Activated CD8-positive, alpha-beta memory T cell treated with anti-CD3 and anti-CD28 coated beads, Interleukin-2, amount 50 U/mL, for 4 hours (primary cell): ENCODE measurements around the gene HOXD9.

Source experiments
- DNase-seq: peaks from one replicate; pipeline ENCODE4 v3.0.0-alpha.2; 2020

The HOXD9 gene

DNA sequence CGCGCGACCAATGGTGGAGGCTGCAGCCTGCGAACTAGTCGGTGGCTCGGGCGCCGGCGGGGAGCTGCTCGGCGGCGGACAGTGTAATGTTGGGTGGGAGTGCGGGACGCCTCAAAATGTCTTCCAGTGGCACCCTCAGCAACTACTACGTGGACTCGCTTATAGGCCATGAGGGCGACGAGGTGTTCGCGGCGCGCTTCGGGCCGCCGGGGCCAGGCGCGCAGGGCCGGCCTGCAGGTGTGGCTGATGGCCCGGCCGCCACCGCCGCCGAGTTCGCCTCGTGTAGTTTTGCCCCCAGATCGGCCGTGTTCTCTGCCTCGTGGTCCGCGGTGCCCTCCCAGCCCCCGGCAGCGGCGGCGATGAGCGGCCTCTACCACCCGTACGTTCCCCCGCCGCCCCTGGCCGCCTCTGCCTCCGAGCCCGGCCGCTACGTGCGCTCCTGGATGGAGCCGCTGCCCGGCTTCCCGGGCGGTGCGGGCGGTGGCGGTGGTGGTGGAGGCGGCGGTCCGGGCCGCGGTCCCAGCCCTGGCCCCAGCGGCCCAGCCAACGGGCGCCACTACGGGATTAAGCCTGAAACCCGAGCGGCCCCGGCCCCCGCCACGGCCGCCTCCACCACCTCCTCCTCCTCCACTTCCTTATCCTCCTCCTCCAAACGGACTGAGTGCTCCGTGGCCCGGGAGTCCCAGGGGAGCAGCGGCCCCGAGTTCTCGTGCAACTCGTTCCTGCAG is at the start of gene HOXD9:
Gene HOXD9 (plus strand): TSS at position 37 of the 728 bp plus-strand sequence. CDS start 50 bp downstream, at position 87.
- no peak for DNase-seq

DNA sequence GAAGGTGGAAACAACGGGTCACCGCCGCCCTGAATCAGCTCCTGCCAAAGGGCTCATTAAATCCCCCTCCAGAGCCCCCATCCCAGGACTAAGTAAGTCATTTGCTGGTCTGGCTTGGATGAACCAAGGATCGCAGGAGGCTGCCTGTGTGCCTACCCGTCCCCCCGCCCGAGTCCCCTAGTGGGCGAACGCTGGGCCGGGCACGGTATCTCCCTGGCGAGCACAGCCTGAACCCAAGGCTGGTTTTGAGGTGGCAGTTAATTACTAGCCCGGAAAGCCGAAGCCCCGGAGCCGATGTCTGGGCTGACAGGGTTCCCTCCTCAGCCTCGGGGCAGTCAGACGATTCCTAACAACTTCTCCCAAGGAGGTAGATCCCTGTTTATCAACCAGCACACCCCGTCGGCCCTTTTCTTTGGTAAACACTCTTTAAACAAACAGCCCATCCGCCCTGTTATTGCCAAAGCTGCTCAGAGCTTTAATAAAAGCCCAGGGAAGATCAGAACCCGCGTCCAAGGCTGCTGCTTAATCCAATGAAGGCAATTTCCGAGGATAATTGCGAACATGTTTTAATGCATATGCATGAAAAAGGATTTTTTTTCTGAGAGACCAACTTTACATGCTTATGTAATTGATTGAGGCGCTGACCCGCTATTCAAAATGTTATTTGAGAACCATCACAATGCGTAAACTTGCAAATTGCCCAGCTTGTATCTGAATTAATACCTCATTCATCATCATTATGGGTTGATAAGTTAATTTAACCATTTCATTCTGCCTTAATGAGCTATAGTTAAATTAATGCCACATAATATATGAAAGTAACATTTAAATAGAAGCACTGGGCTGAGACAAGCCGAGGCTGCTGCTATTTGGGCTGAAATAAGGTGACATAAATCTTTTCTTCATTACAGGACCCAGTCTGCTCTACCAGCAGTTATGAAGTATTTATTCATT is 49.3 kb upstream of the HOXD9 start:
- no peak for DNase-seq

DNA sequence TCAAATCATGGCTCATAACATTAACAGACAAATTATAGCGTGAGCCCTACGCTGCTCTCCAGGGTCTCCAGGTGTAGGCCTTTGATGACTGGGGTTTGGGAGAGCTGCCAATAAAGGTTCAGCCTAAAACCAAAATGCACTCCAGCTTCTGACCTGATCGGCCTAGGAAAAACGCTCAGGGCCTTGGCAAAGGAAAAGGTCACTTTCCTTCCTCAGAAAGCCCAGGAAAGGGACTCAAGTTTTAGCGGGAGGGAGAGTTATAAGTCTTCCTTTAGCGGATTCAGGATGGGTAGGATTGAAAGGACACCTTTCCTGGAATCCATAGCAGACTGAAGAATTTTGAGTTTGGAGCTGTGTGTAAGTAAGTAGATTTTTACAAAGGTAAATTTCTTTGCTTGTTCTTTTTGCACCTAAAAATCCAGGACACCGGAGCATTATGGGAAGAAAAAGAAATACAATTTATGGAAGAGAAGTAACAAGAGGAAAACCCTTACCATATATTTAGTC is 47.5 kb upstream of the HOXD9 start:
- no peak for DNase-seq

DNA sequence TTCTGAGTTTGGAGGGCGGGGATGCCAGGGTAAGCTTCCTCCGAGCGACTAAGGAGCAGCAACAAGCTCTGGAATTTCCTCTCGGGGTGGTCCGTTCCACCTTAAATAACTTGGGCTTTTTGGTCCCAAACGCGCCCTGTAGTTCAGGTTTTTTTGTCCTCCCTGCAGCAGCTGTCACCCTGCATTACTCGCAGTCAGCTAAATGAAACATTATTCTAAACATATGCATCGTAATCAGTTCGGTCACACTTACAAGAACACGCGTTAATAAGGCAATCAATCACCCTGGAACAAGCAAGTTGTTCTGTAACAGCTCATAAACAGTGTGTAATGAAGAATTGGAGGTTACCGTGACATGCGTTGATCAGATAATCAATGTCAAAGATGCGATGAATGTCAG is 47.0 kb upstream of the HOXD9 start:
- DNase-seq, result no peak

DNA sequence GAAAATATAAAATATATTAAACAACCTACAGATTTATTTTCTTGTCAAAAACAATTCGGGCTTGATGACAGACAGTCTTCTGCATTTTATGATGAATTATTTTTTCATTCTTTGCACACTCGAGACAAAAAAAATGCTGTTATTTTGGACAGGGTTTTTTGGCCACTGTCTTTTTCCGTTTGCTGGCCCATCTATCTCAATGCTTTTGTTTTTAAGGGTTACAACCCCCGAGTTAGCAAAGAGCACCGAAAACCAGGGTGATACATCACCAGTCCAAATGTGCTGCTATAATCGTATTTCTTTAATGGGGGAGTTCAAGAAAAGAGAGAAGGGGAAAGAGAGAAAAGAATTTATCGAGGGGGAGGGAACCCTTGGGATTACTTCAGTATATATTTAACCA is 46.5 kb upstream of the HOXD9 start:
- DNase-seq, result no peak

DNA sequence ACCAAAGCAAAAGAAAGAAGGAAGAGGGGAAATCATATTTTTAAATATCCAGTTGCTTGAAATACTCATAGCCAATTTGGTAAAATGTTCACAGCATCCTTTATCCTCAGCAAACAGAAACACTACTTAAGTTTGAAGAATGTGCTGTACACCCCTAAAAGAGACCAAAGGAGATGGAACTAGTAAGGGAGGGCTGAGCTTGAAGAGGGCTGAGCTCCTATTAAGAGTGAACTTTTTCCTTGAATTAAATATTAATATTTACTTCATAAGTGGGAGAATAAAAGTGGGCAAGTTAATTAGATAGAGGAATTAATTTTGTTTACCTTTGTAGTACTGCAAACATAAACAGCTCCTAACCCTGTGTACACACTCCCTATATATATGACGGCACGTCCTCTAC is 45.7 kb upstream of the HOXD9 start:
- no peak for DNase-seq

DNA sequence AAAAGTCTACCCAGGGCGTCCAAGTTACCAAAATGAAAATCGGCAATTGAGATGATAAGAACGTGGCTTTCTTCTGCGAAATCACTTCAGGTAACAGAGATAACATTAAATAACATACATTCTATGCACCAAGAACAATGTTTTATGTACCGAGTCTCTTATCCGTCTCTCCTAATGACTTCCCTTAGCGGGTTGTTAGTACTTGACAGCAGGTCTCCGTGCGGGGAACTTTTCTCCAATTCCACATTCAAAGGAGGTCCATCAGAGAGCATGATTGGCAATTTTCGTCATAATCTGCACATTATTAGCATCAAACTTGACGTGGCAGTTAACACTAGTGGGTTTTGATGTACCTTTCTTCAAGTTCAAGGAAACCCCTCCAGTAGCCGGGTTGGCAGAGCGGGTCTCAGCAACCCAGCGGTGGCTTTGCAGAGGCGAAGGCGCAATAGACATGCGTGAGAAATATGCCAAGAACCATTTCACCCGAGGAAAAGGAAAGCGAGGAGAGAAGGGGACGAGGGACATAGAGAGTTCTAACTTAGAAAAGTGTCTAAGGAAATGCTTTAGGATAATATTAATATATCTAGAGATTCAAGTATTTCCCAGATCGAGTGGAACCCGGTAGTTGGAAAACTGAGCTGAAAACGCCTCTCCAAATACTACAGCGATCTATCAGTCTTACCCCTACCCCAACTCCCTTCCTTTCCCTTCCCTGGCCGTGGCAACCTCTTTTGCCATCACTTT is 43.8 kb upstream of the HOXD9 start:
- DNase-seq, result no peak

DNA sequence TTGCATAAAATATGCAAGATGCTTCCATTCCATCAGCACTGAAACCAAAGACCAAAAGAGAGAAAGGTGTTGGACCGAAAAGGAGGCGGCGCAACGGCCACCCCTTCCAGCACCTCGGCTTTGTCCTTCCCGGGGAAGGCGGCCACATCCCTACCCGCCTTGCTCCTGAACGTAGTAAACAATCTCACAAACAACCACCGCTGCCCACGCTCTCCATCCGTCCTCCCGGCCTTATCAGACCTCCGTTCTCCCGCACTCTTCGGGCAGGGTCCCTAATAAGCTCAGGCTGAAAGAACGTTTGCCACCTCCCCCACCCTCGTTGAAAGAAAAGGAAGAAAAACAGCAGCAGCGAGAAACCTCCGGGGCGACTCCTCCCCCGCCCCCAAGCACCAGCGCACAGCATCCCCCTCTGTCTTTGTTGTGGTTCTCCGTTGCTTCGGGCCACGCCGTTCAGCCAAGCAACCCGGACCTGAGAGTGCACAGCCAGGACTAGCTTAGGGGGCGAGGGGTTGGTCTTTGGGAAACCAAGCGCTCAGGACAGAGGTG is 43.2 kb upstream of the HOXD9 start:
- no peak for DNase-seq

DNA sequence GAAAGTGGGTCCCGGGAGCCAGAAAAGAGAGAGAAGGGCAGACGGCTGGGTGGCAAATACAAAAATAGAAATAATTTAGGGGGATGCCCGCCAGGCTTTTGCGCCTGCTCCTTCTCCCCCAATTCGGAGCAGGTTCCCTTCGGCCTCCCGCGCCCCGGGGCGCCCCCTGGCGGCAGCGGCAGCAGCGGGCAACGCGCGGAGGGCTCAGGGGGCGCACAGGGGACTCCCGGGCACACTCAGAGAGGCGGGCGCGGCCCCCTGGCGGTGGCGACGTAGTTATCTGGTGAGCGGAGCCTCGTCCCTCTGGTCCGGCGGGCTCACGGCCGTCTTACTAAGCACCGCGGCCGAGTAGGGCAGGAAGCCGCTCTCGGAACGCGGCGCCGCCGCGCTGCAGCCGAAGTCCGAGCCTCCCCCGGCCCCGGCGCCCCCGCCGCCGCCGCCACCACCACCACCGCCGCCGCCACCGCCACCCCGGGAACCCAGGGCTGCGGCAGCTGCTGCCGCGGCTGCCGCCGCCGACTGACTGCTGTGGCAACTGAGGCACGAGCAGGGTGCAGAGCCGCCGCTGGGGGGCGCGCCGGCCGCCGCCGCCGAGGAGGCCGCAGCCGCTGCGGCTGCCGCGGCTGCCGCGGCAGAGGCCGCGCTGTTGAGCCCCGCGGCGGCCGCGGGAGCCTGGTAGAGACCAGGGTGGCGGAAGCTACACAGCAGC is 42.5 kb upstream of the HOXD9 start:
- no peak for DNase-seq

DNA sequence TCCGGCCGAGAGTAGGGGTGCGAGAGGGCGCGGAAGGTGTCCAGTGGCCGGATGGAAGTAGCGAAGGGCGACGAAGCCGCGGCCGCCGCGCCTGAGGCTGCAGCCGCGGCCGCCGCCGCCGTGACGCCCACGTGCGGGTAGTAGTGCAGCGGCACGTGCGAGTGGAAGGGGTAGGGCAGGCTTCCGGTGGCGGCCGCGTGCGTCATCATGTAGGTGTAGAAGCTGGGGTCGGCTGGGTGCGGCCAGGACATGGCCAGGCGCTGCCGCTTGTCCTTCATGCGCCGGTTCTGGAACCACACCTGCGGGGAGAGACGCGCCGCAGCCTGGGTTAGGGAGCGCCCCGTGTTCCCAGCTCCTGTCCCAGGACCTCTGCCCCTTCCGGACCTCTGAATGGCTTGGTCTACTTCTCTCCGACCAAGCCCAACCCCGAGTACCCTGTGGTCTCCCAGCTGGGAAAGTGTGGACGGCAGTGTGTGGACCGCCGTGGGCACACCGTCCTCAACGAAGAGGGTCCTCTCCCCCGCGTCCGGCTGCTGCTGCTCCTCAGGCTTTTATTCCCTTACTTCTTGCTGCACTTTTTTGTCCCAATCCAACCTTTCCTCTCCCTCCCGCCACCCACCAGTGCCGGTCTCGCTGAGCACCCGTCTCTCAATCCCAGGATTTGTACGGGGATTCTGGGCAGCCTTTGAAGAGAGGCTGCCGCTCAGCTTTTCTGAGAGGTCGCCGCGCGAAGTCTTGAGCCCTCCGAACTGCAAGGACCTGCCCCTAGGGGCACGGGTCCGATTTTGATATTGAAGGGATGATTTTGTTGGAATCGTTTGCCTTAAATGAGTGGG is 41.8 kb upstream of the HOXD9 start:
- no peak for DNase-seq

DNA sequence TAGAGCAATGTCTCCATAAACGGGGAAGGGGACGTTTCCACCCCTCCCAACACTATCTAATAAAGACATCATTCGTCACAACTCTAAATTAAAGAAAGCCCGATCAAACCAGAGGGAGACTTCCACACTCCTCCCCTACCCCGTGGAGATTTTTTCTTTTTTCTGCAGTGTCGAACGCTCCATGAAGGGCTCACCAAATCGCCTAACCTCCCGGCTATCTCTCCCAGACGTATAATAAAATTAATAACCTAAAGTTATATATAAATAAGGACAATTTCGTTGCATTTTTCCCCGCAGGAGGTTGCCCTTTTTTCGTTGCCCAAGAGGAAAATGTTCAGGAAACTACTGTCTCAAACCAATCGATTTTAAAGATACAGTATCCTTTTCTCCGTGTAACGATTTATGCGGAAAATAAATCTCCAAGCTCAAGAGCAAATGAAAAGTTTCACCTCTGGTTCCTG is 41.1 kb upstream of the HOXD9 start:
- DNase-seq, result no peak

DNA sequence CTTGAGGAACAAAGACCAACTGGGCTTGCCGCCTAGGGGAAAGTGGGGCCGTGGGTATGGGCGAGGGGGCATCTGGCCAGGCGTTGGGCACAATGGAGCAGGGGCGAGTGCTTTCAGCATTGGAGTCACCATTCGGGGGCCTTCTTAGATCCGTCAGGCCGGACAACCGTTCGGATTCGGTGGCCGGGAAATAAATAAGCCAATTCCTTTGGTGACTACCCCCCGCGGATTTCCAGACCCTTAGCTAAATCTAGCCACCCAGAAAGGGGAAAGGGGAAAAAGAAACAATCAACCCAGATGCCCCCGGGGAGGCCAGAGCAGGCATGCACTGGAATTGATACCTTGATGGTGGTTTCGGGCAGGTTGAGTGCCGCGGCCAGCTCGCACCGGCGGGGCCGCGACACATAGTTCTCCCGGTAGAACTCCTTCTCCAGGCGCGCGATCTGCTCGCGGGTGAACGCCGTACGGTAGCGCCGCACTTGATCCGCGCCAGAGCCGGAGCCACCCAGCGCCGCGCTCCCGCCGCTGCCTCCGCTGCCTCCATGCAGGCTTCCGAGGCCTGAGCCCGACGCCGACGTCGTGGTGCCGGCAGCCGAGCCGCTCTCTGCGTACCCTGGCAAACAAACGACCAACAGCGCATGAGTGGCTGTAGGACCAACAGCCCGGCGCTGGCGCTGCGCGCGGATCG is 40.5 kb upstream of the HOXD9 start:
- DNase-seq, result no peak

DNA sequence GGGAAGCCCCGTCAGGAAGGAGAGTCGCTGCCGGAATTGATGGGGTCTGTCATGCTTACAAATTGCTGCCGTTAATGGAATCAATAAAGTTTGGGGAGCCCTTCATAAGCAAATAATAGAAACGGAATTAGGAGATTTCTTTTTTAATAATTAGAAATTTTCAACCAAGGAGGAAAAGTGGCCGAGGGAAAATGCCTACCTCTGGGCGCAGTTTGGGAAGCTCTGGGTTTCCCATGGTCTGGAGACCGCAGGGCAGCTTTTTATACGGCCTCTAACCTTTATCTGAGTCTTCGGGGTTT is 40.0 kb upstream of the HOXD9 start:
- DNase-seq, result no peak

DNA sequence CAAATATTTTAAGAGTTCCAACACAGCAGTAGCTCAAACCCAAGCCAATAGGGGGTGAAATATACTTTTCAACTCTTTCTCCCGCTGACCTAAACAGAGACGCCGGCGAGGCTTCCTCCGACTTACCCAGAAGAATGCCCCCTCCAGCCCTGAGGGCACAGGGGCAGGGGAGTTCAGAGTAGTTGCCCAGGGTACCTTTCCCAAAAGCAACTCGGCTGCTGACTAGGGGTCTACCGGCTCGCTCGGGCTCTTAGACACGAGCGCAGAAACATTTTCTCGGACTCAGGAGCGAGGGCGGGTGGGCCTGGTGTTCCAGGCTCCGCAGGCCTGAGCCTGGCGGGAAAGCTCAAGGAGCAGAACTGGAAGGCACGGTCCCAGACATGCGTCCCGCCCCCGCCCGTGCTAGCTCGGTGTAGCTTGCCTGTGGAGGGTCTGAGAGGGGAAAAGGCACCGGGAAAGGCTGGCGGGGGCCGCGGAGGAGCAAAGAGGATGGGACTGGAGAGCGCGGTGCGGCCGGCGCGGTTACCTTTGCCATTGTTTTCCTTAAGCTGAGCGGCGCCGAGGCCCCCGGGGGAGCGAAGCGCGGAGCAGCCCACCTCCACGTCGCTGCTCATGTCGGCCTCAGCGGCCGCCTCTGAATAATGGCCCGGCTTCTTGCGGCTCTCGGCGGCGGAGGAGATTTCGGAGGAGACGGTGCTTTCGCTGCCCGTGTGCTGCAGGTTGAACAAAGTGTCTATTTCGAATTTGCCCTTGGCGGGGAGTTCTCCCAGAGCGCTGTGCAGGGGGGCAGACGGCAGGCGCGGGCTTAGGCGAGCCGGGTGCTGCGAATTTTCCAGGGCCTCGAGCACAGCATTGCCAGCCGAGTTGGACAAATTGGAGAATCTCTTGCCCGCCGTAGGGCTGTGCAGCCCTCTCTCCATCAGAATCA is 39.4 kb upstream of the HOXD9 start:
- no peak for DNase-seq

DNA sequence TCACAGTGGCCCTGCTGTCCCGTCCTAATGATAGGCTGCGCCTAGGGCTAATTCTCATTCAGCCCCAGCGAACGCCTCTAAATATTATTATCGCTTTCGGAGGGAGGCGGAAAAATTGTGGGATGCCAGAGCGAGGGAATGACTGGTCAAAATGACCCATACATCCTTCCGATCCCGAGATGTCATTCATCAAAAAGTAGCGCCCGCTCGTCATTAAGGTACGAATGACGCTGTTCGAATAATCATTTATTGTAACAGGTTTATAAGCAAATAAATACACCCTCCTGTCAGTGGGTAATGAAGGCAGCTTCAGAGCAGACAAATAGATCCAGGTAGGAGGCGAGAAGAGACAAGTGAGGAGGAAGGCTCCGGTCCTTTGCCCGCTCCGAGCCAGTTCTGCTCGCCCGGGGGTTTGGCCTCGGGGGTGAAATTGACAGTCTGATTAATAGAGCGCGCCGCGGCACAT is 38.7 kb upstream of the HOXD9 start, which contains the start of gene EVX2:
Gene EVX2 (minus strand): TSS at position 167 of the 466 bp plus-strand sequence. CDS start 186 bp downstream, outside the sequence.
- DNase-seq, result no peak

DNA sequence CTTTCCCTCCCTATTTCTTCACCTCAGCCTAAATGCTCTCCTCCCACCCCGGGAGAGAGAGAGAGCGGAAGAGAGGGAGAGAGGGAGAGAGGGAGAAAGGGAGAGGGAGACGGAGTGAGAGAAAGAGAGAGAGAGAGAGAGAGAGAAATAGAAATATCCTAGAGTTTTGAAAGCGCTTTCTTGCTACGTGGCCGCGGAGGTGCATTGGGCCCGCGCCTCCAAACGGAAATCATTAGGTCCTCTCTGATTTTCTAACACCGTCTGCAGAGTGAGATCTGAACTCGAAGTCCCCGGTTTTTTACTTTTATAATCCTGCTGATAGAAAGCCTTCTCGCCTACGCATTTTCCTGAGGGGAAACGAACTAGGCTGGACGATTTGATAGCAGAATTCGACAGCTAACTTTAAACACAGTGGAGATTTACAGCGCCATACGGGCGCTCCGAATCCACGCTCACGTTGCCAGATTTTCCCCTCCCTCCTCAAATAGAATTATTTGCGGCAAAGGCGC is 37.9 kb upstream of the HOXD9 start:
- DNase-seq, result no peak

DNA sequence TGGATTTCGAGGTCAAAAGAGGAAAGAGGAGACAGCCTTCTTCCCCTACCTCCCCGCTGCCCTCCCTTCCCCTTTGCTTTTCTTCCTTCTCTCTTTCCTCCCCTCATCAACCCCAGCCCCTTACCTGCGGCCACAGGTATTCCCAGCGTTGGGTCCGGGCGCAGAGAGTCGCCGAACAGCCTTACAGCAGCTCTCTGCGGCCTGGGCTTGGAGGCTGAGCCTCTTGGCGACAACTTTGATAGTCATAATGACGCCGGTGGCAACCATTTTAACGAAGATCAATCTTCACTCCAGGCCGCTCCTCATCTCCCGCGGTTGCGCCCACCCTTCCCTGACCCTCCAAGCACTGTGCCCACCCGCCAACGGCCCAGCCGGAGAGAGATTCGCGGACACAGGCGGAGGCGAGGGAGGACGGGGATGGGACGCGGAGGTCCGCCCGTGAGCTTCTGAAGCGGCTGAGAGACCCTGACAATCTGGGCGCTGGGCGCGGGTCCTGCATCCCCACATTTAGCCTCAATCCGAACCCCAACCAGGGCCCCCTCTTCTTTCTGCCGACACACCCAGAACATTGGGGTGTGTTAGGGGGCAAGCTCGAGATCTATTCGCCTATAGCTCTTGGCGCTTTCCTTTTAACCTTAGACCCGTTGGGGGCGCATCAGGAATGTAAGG is 37.3 kb upstream of the HOXD9 start:
- DNase-seq, result no peak
